ENCODE data around the gene CLGN. TPM values are rescaled to one million over a fixed set of nuclear protein-coding genes. Genes with fewer than 3 reads are reported as not detected.

Gene CLGN
- total RNA-seq, 1 donor from 2014 or later: not detected

DNA sequence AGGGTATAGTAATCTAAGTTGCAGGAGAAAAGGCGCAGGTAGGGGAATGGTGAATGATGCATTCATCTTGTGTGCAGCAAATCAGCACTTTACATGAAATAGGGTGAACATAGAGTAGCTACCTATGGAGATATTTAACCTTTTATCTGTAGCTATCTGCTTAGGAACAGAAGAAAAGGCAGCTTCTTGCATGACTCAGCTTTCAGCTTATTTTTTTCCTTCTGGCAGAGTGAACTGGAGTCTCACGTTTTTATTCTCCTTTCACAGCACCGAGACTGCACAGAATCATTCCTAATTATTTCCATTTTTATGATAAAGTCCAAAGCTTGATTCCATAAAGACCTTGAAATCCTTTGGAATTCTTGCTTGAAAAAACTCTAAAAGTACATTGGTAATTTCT is 58.8 kb downstream of the CLGN start:
- H3K27me3 ChIP-seq: no peaks in the 10 kb centered on the region
- H3K36me3 ChIP-seq: no peaks in the 10 kb centered on the region
- no peak overlapping the region for H3K27ac ChIP-seq
- no peak for DNase-seq (ENCODE audit: extremely low spot score in 2 of 2)
- H3K4me1 ChIP-seq: peaks cover 7% of the 10 kb centered on the region
- H3K4me3 ChIP-seq: no peak overlapping the region
- TF ChIP-seq POLR2A (IDR thresholded peaks at IDR 0.05) (no peak), POLR2AphosphoS5 (IDR thresholded peaks at IDR 0.05; ENCODE audit: insufficient read depth in 1 of 2, low read depth in 1 of 2) (no peak)
- TF ChIP-seq, protein P1, sequence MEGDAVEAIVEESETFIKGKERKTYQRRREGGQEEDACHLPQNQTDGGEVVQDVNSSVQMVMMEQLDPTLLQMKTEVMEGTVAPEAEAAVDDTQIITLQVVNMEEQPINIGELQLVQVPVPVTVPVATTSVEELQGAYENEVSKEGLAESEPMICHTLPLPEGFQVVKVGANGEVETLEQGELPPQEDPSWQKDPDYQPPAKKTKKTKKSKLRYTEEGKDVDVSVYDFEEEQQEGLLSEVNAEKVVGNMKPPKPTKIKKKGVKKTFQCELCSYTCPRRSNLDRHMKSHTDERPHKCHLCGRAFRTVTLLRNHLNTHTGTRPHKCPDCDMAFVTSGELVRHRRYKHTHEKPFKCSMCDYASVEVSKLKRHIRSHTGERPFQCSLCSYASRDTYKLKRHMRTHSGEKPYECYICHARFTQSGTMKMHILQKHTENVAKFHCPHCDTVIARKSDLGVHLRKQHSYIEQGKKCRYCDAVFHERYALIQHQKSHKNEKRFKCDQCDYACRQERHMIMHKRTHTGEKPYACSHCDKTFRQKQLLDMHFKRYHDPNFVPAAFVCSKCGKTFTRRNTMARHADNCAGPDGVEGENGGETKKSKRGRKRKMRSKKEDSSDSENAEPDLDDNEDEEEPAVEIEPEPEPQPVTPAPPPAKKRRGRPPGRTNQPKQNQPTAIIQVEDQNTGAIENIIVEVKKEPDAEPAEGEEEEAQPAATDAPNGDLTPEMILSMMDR (IDR thresholded peaks at IDR 0.05): no peak
- intact Hi-C loops (cut with DNase I): loop anchor here (10.0 kb wide), 1 partner anchor 486 kb away; no protein-coding TSS in a partner anchor
- no peaks in the 10 kb centered on the region for H3K9me3 ChIP-seq

DNA sequence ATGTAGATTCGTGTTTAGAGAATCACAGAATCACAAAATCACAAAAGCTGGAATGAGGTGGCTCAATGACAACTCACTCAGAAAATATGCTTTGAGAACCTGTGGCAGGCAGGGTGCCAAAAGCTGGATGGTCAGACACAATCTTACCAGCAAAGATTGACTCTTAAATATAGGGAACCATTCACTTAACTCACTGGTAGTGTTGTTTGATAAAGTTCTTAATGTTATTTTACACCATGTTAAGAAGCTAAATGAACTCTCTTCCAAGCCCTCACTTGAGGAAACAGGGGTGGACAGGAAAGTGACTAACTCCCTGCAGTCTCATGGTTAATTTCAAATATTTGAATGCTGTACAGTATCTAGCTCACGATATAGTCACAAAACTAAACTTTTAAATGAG is 59.7 kb downstream of the CLGN start:
- Histone ChIP-seq H3K27ac (no peak overlapping the region), H3K4me1 (peaks cover 6% of the 10 kb centered on the region), H3K9me3 (no peaks in the 10 kb centered on the region), H3K36me3 (no peaks in the 10 kb centered on the region), H3K27me3 (no peaks in the 10 kb centered on the region), H3K4me3 (no peak overlapping the region)
- intact Hi-C loops (cut with DNase I): loop anchor here (10.0 kb wide), 1 partner anchor 487 kb away; no protein-coding TSS in a partner anchor
- no peak for TF ChIP-seq POLR2AphosphoS5 (IDR thresholded peaks at IDR 0.05; ENCODE audit: insufficient read depth in 1 of 2, low read depth in 1 of 2)
- TF ChIP-seq POLR2A (IDR thresholded peaks at IDR 0.05): no peak
- TF ChIP-seq, protein P1 (IDR thresholded peaks at IDR 0.05): no peak
- no peak for DNase-seq (ENCODE audit: extremely low spot score in 2 of 2)

DNA sequence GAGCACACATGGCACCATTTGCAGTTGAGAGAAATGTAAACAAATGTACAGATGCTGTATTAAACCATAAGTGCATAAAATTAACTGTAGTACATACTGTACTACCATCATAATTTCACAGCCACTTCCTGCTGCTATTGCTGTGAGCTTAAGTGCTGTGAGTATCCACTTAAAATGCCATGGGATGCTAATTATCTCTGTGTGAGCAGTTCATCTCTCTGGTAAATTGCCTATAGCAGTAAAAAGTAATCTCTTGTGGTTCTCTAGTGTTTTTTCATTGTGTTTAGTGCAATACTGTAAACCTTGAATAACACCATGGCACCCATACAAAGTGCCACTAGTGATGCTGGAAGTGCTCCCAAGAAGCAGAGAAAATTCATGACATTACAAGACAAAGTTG is 63.9 kb downstream of the CLGN start:
- TF ChIP-seq, protein P1 (IDR thresholded peaks at IDR 0.05): no peak
- TF ChIP-seq POLR2A (IDR thresholded peaks at IDR 0.05) (no peak), POLR2AphosphoS5 (IDR thresholded peaks at IDR 0.05; ENCODE audit: insufficient read depth in 1 of 2, low read depth in 1 of 2) (no peak)
- Histone ChIP-seq H3K36me3 (no peaks in the 10 kb centered on the region), H3K4me1 (no peaks in the 10 kb centered on the region), H3K9me3 (no peaks in the 10 kb centered on the region), H3K27ac (no peak overlapping the region), H3K27me3 (no peaks in the 10 kb centered on the region), H3K4me3 (no peak overlapping the region)
- intact Hi-C loops (cut with DNase I): loop anchor here (10.0 kb wide), 1 partner anchor 491 kb away; no protein-coding TSS in a partner anchor
- DNase-seq (ENCODE audit: extremely low spot score in 2 of 2): no peak

DNA sequence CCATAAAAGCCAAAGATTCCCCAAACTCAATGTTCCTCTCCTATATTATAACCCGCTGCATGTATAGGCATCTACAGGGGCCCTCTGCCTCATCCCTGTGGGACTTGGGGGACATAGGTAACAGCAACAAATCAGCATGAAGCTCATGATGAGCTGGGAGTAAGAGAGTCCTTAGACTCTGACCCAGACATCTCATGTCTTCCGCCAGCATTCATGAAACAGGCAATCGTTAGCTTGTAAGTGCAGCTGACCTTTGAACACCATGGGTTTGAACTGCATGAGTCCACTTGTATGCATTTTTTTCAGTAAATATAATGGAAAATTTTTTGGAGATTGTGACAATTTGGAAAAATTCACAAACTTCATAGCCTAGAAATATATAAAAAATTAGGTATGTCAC is 64.4 kb downstream of the CLGN start:
- no peak overlapping the region for H3K4me3 ChIP-seq
- no peaks in the 10 kb centered on the region for H3K4me1 ChIP-seq
- H3K27ac ChIP-seq: no peak overlapping the region
- DNase-seq (ENCODE audit: extremely low spot score in 2 of 2): no peak
- H3K9me3 ChIP-seq: no peaks in the 10 kb centered on the region
- no peaks in the 10 kb centered on the region for H3K27me3 ChIP-seq
- TF ChIP-seq POLR2A (IDR thresholded peaks at IDR 0.05) (no peak), POLR2AphosphoS5 (IDR thresholded peaks at IDR 0.05; ENCODE audit: insufficient read depth in 1 of 2, low read depth in 1 of 2) (no peak)
- TF ChIP-seq, protein P1 (IDR thresholded peaks at IDR 0.05): no peak
- intact Hi-C loops (cut with DNase I): loop anchor here (10.0 kb wide), 1 partner anchor 492 kb away; no protein-coding TSS in a partner anchor
- no peaks in the 10 kb centered on the region for H3K36me3 ChIP-seq

DNA sequence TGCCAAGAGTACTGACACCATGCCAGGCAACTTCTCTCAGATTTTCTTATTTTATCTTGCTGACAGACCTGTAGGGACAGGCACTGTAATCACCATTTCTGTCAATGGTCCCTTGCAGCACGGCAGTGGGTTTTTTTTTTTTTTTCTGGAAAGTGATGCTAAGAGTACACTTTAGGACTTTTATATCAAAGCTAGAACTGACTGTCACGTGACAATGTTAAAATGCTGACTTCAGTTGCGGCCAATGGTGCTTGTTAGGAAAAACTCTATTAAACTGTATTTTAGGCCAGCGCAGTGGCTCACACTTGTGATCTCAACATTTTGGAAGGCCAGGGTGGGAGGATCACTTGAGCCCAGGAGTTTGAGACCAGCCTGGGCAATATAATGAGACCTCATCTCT is 66.3 kb downstream of the CLGN start:
- Histone ChIP-seq H3K9me3 (no peaks in the 10 kb centered on the region), H3K4me3 (no peak overlapping the region), H3K4me1 (no peaks in the 10 kb centered on the region), H3K27me3 (no peaks in the 10 kb centered on the region), H3K36me3 (no peaks in the 10 kb centered on the region), H3K27ac (no peak overlapping the region)
- TF ChIP-seq POLR2AphosphoS5 (IDR thresholded peaks at IDR 0.05; ENCODE audit: insufficient read depth in 1 of 2, low read depth in 1 of 2) (no peak), POLR2A (IDR thresholded peaks at IDR 0.05) (no peak)
- TF ChIP-seq, protein P1 (IDR thresholded peaks at IDR 0.05): no peak
- intact Hi-C loops (cut with DNase I): loop anchor here (10.0 kb wide), 1 partner anchor 494 kb away; no protein-coding TSS in a partner anchor
- no peak for DNase-seq (ENCODE audit: extremely low spot score in 2 of 2)

Measured in vagina (tissue), 2 donors.